GM20000 (cell line): ENCODE results near the gene TLCD5.

ENCODE experiments used
- DNase-seq: peaks from one replicate; pipeline ENCODE4 v3.0.0; 2012; ENCODE audit warnings: low spot score
- CTCF ChIP-seq: IDR thresholded peaks from 2 replicates; pipeline ENCODE4 v1.5.1; 2012; ENCODE audit warnings: mild to moderate bottlenecking, control low read depth; ENCODE audit errors: extremely low read depth, missing control alignments

Gene TLCD5

GRCh38 chr11:120326845-120327281 is 1.8 kb downstream of the TLCD5 start:
- no peak for TF ChIP-seq CTCF
- DNase-seq = no peak

- TF ChIP-seq CTCF = no peak
- no peak for DNase-seq
These were observed 2.2 kb downstream of the TLCD5 start for GRCh38 chr11:120327311-120327710.

- no peak for DNase-seq
- no peak for TF ChIP-seq CTCF
These were observed 4.5 kb downstream of the TLCD5 start for GRCh38 chr11:120329556-120329955.

GRCh38 chr11:120330045-120330444 is 4.9 kb downstream of the TLCD5 start:
- no peak for TF ChIP-seq CTCF
- no peak for DNase-seq

GRCh38 chr11:120331301-120331996 is 6.3 kb downstream of the TLCD5 start:
- no peak for TF ChIP-seq CTCF
- no peak for DNase-seq

GRCh38 chr11:120332822-120333716 is 8.0 kb downstream of the TLCD5 start:
- TF ChIP-seq CTCF = no peak
- no peak for DNase-seq

- TF ChIP-seq CTCF = no peak
- DNase-seq = no peak
These were observed 8.7 kb downstream of the TLCD5 start for GRCh38 chr11:120333801-120334200.
